Caco-2 (cell line): ENCODE measurements around the gene NBPF4. TPM values are rescaled to one million over a fixed set of nuclear protein-coding genes. Genes with fewer than 3 reads are reported as not detected.
"Not testable (repeated sequence)": the region's sequence is repeated elsewhere in the genome, so short reads cannot be mapped to it uniquely, and the experiment has no call there.

Experiments used
- BruUV-seq: library from RNA; stranded (reverse); fragments of 400-500 nt; replicated peaks from 2 replicates; lab custom pipeline; 2021; lab: Mats Ljungman, UMichigan
- CTCF ChIA-PET: fragments of 300-600 bp; sonication (Branson Sonifier 250); formaldehyde crosslinking; loops from one replicate; lab custom pipeline; 2022; ENCODE audit warnings: antibody characterized with exemption; lab: Charles Lee
- POLR2A ChIA-PET: fragments of 300-600 bp; sonication (Branson Sonifier 250); formaldehyde crosslinking; loops from one replicate; lab custom pipeline; 2022; ENCODE audit warnings: antibody characterized with exemption; lab: Charles Lee
- DNase-seq, 2 experiments: peaks; one replicate each; pipeline versions ENCODE4 v3.0.0 to v3.0.0-alpha.2; 2020 to 2022
- H3K27me3 ChIP-seq: replicated peaks from 2 replicates; pipeline ENCODE4 v1.6.0; 2011; ENCODE audit warnings: low read length; ENCODE audit not compliant: control insufficient read depth, insufficient read depth
- H3K36me3 ChIP-seq: 2 replicates; pipeline ENCODE4 v1.5.1; 2011; ENCODE audit warnings: low read length; ENCODE audit not compliant: control insufficient read depth, insufficient read depth
- H3K4me1 ChIP-seq: fragments of 250-450 bp; sonication (Bioruptor Pico); 2 replicates; pipeline ENCODE4 v1.5.1; 2020; ENCODE audit warnings: mild to moderate bottlenecking
- H3K4me3 ChIP-seq: 2 replicates; pipeline ENCODE4 v1.5.1; 2011; ENCODE audit warnings: low read depth, mild to moderate bottlenecking, control low read depth, low read length
- H3K9me3 ChIP-seq: fragments of 250-450 bp; sonication (Bioruptor Pico); 2 replicates; pipeline ENCODE4 v1.5.1; 2020; ENCODE audit warnings: mild to moderate bottlenecking, moderate library complexity
- H3K27ac Mint-ChIP-seq: one replicate; pipeline ENCODE4 v1.8.0; 2022; ENCODE audit warnings: mixed read lengths; ENCODE audit not compliant: unreplicated experiment
- H3K27me3 Mint-ChIP-seq: one replicate; pipeline ENCODE4 v1.8.0; 2022; ENCODE audit warnings: mixed read lengths; ENCODE audit not compliant: insufficient read depth, unreplicated experiment
- H3K36me3 Mint-ChIP-seq: one replicate; pipeline ENCODE4 v1.8.0; 2022; ENCODE audit warnings: mild to moderate bottlenecking, mixed read lengths; ENCODE audit not compliant: insufficient read depth, unreplicated experiment
- H3K4me1 Mint-ChIP-seq: one replicate; pipeline ENCODE4 v1.8.0; 2022; ENCODE audit warnings: low read depth, mixed read lengths; ENCODE audit not compliant: unreplicated experiment
- H3K4me3 Mint-ChIP-seq: one replicate; pipeline ENCODE4 v1.8.0; 2022; ENCODE audit warnings: mild to moderate bottlenecking, moderate library complexity, mixed read lengths; ENCODE audit not compliant: unreplicated experiment
- H3K9me3 Mint-ChIP-seq: one replicate; pipeline ENCODE4 v1.8.0; 2022; ENCODE audit warnings: mixed read lengths; ENCODE audit not compliant: unreplicated experiment
- CTCF ChIP-seq, 2 experiments: fragments of 200-600 bp in 1 of 2; IDR thresholded peaks; 1 replicate in 1 of 2; 2 replicates in 1 of 2; pipeline versions ENCODE4 v1.5.1 to v1.8.0; 2011 to 2022; ENCODE audit warnings: antibody characterized with exemption in 1 of 2, control low read depth in 1 of 2, inconsistent platforms in 1 of 2, low read depth in 1 of 2, low read length in 1 of 2, mild to moderate bottlenecking in 1 of 2, moderate library complexity in 1 of 2; ENCODE audit not compliant: insufficient read depth in 1 of 2, severe bottlenecking in 1 of 2, unreplicated experiment in 1 of 2
- intact Hi-C: fragments of 100-400 bp; cut with micrococcal nuclease; formaldehyde crosslinking; loops from one replicate; pipeline ENCODE4 v1.10.0; 2022; ENCODE audit not compliant: unreplicated experiment
- total RNA-seq: library from RNA; stranded (reverse); gene quantifications from 2 replicates; pipeline ENCODE4 v1.2.3, GENCODE V29; 2022

NBPF4 gene
- total RNA-seq, 1 experiment from 2014 or later, result 0.88 TPM

- CTCF ChIA-PET, result no interaction called here
- intact Hi-C loops, result no loop called here
- BruUV-seq, result no TSS peak
- H3K27me3 Mint-ChIP-seq, result peaks cover 11% of the 10 kb centered on the region
- H3K36me3 ChIP-seq, result no peaks in the 10 kb centered on the region
- no peak overlapping the region for H3K27ac Mint-ChIP-seq
- POLR2A ChIA-PET, result no interaction called here
- H3K9me3 Mint-ChIP-seq, result no peaks in the 10 kb centered on the region
- no peaks in the 10 kb centered on the region for H3K4me1 Mint-ChIP-seq
- no peak overlapping the region for H3K4me3 ChIP-seq
- no peak for TF ChIP-seq CTCF (IDR thresholded peaks at IDR 0.05; ENCODE audit: insufficient read depth in 1 of 2, low read depth in 1 of 2, low read length in 1 of 2, severe bottlenecking in 1 of 2, unreplicated experiment in 1 of 2)
- no peak overlapping the region for H3K4me3 Mint-ChIP-seq
- no peaks in the 10 kb centered on the region for H3K4me1 ChIP-seq
- no peaks in the 10 kb centered on the region for H3K9me3 ChIP-seq
- no peak for DNase-seq
- no peaks in the 10 kb centered on the region for H3K27me3 ChIP-seq
- H3K36me3 Mint-ChIP-seq, result no peaks in the 10 kb centered on the region
Observed at GRCh38 chr1:108208724-108209446, 35.0 kb downstream of the NBPF4 start.

GRCh38 chr1:108203582-108203981 is 40.3 kb downstream of the NBPF4 start:
- H3K9me3 Mint-ChIP-seq, H3K27me3 ChIP-seq, H3K4me3 Mint-ChIP-seq, H3K36me3 ChIP-seq, DNase-seq, BruUV-seq, CTCF ChIA-PET, H3K4me3 ChIP-seq, POLR2A ChIA-PET, H3K4me1 ChIP-seq, H3K4me1 Mint-ChIP-seq, H3K9me3 ChIP-seq, H3K27ac Mint-ChIP-seq, H3K27me3 Mint-ChIP-seq, H3K36me3 Mint-ChIP-seq: not testable (repeated sequence)
- intact Hi-C loops, result loop anchor here (5.0 kb wide), 1 partner anchor 421 kb away; no protein-coding TSS in a partner anchor

- Mint-ChIP-seq H3K4me3 (peak overlapping the region; percentile 84), H3K36me3 (peaks cover 2% of the 10 kb centered on the region), H3K27me3 (no peaks in the 10 kb centered on the region), H3K9me3 (no peaks in the 10 kb centered on the region), H3K27ac (no peak overlapping the region), H3K4me1 (no peaks in the 10 kb centered on the region)
- no peak for DNase-seq
- POLR2A ChIA-PET, result no interaction called here
- intact Hi-C loops, result loop anchor here (5.0 kb wide), 1 partner anchor 419 kb away; no protein-coding TSS in a partner anchor
- Histone ChIP-seq H3K27me3 (no peaks in the 10 kb centered on the region), H3K36me3 (no peaks in the 10 kb centered on the region), H3K4me1 (no peaks in the 10 kb centered on the region), H3K4me3 (no peak overlapping the region), H3K9me3 (no peaks in the 10 kb centered on the region)
- no TSS peak for BruUV-seq
- TF ChIP-seq CTCF (IDR thresholded peaks at IDR 0.05; ENCODE audit: insufficient read depth in 1 of 2, low read depth in 1 of 2, low read length in 1 of 2, severe bottlenecking in 1 of 2, unreplicated experiment in 1 of 2), result no peak
- CTCF ChIA-PET, result interaction anchor here (0.5 kb wide), 1 partner anchor 984 kb away, joined by 3 read pairs; no protein-coding TSS in a partner anchor
Observed at GRCh38 chr1:108201687-108202086, 42.2 kb downstream of the NBPF4 start.
